Measurements from ENCODE around the gene PHLDB3. TPM values are rescaled to one million over a fixed set of nuclear protein-coding genes. Genes with fewer than 3 reads are reported as not detected.

PHLDB3 gene
- total RNA-seq, 3 donors from 2014 or later, result 7.5 to 19.5 (median 15.1) TPM

GRCh38 chr19:43541920-43542650 lies 37.5 kb upstream of the PHLDB3 start:
- Histone ChIP-seq H3K4me3 (no peak overlapping the region), H3K27ac (no peak overlapping the region), H3K27me3 (no peaks in the 10 kb centered on the region), H3K36me3 (no peaks in the 10 kb centered on the region), H3K9me3 (no peaks in the 10 kb centered on the region), H3K4me1 (no peaks in the 10 kb centered on the region)
- no peak for DNase-seq (ENCODE audit: low spot score in 2 of 2)
- TF ChIP-seq CTCF (IDR thresholded peaks at IDR 0.05), result no peak
- TF ChIP-seq POLR2A (IDR thresholded peaks at IDR 0.05), result no peak
- no peak for TF ChIP-seq POLR2AphosphoS5 (IDR thresholded peaks at IDR 0.05)
- intact Hi-C loops (cut with DNase I; ENCODE audit: low total_unique reads), result no loop called here

GRCh38 chr19:43540381-43540780 lies 35.8 kb upstream of the PHLDB3 start:
- intact Hi-C loops (cut with DNase I; ENCODE audit: low total_unique reads), result no loop called here
- H3K9me3 ChIP-seq, result no peaks in the 10 kb centered on the region
- no peak overlapping the region for H3K27ac ChIP-seq
- no peak for TF ChIP-seq POLR2A (IDR thresholded peaks at IDR 0.05)
- TF ChIP-seq CTCF (IDR thresholded peaks at IDR 0.05), result no peak
- no peak for TF ChIP-seq POLR2AphosphoS5 (IDR thresholded peaks at IDR 0.05)
- no peaks in the 10 kb centered on the region for H3K36me3 ChIP-seq
- H3K27me3 ChIP-seq, result no peaks in the 10 kb centered on the region
- no peak overlapping the region for H3K4me3 ChIP-seq
- H3K4me1 ChIP-seq, result no peaks in the 10 kb centered on the region
- no peak for DNase-seq (ENCODE audit: low spot score in 2 of 2)

GRCh38 chr19:43538922-43539321 lies 34.4 kb upstream of the PHLDB3 start:
- Histone ChIP-seq H3K9me3 (no peaks in the 10 kb centered on the region), H3K36me3 (no peaks in the 10 kb centered on the region), H3K27ac (no peak overlapping the region), H3K4me3 (no peak overlapping the region), H3K27me3 (no peaks in the 10 kb centered on the region), H3K4me1 (no peaks in the 10 kb centered on the region)
- intact Hi-C loops (cut with DNase I; ENCODE audit: low total_unique reads), result loop anchor here (10.0 kb wide), 1 partner anchor 56 kb away; the partner anchor contains the start of genes IRGQ and ZNF576
- TF ChIP-seq POLR2AphosphoS5 (IDR thresholded peaks at IDR 0.05) (no peak), POLR2A (IDR thresholded peaks at IDR 0.05) (no peak)
- no peak for DNase-seq (ENCODE audit: low spot score in 2 of 2)

GRCh38 chr19:43534816-43535761 lies 30.5 kb upstream of the PHLDB3 start:
- Histone ChIP-seq H3K36me3 (no peaks in the 10 kb centered on the region), H3K9me3 (no peaks in the 10 kb centered on the region), H3K4me1 (no peaks in the 10 kb centered on the region), H3K27me3 (no peaks in the 10 kb centered on the region), H3K4me3 (peak overlapping the region in 1 of 3 donors; percentile 71), H3K27ac (peak overlapping the region; percentile 82 to 87)
- intact Hi-C loops (cut with DNase I; ENCODE audit: low total_unique reads), result loop anchor here (10.0 kb wide), 1 partner anchor 60 kb away; the partner anchor contains the start of genes IRGQ and ZNF576
- peak; percentile 60 to 64 for DNase-seq (ENCODE audit: low spot score in 2 of 2)
- TF ChIP-seq POLR2A (IDR thresholded peaks at IDR 0.05) (no peak), CTCF (IDR thresholded peaks at IDR 0.05) (peak; percentile 57 to 64 (median 58))

GRCh38 chr19:43534305-43534815 lies 29.8 kb upstream of the PHLDB3 start:
- DNase-seq (ENCODE audit: low spot score in 2 of 2), result no peak
- H3K27ac ChIP-seq, result peak overlapping the region; percentile 82 to 87
- intact Hi-C loops (cut with DNase I; ENCODE audit: low total_unique reads), result loop anchor here (10.0 kb wide), 1 partner anchor 60 kb away; the partner anchor contains the start of genes IRGQ and ZNF576
- no peak for TF ChIP-seq POLR2AphosphoS5 (IDR thresholded peaks at IDR 0.05)
- TF ChIP-seq POLR2A (IDR thresholded peaks at IDR 0.05), result no peak
- no peak for TF ChIP-seq CTCF (IDR thresholded peaks at IDR 0.05)
- H3K27me3 ChIP-seq, result no peaks in the 10 kb centered on the region
- no peaks in the 10 kb centered on the region for H3K9me3 ChIP-seq
- peak overlapping the region; percentile 54 to 71 (median 66) for H3K4me3 ChIP-seq
- no peaks in the 10 kb centered on the region for H3K36me3 ChIP-seq
- H3K4me1 ChIP-seq, result no peaks in the 10 kb centered on the region

Measured in breast epithelium (tissue), 4 donors.